NCI-H345 treated with DMSO at 0.1 percent for 48 hours (cell line): ENCODE data around the gene COX4I1.

Experiments
- DNase-seq: peaks from one replicate; lab custom pipeline; 2025; ENCODE audit not compliant: unreplicated experiment; lab: John Stamatoyannopoulos, UW

Gene COX4I1

GRCh38 chr16:85838381-85838780, 38.9 kb downstream of the COX4I1 start:
- no peak for DNase-seq

- no peak for DNase-seq
Measured at GRCh38 chr16:85838876-85839585, 39.5 kb downstream of the COX4I1 start.

GRCh38 chr16:85839681-85840240, 40.3 kb downstream of the COX4I1 start:
- no peak for DNase-seq

GRCh38 chr16:85840395-85840794, 40.9 kb downstream of the COX4I1 start:
- DNase-seq: no peak

GRCh38 chr16:85840801-85841200, 41.3 kb downstream of the COX4I1 start:
- DNase-seq: no peak

DNA sequence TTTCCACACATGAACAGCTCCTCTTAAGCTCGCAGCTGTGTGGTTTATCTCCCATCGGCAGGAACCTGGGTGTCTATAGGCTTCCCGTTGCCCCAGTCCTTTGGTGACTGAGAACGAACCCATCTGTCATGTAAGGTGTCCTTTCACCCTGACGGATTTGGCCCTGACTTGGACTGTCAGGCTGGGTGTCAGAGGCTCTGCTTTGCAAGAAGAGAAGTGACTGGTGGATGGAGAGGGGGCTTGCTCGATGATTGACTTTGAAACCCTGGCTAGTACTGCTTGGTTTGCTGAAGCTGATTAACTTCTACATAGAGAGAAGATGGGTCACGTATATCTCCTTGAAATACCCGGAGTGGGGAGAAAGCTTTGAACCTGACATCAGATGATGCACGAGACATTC, 42.9 kb downstream of the COX4I1 start:
- DNase-seq: no peak

DNA sequence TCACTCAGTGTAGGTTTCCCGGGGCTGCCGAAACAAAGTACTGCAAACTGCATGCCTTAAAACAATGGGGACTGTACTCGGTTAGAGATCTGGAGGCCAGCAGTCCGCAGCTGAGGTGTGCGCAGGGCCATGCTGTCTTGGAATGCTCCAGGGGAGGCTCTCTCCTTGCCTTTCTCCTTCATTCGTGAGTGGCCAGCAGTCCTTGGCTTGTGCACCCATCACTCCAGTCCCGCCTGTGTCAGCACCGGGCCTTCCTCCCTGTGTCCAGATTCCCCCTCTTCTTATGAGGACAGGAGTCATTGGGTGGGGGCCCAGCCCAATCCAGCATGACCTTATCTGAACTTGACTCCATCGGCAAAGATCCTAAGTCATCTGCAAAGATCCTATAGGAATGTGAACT, 43.4 kb downstream of the COX4I1 start:
- no peak for DNase-seq

GRCh38 chr16:85843471-85844168, 44.1 kb downstream of the COX4I1 start:
- no peak for DNase-seq

- no peak for DNase-seq
Measured at GRCh38 chr16:85844169-85844481, 44.6 kb downstream of the COX4I1 start.

GRCh38 chr16:85844786-85845185, 45.3 kb downstream of the COX4I1 start:
- DNase-seq: no peak

- DNase-seq: no peak
Measured at GRCh38 chr16:85845266-85845665, 45.8 kb downstream of the COX4I1 start.

- no peak for DNase-seq
Measured at GRCh38 chr16:85846461-85846860, 47.0 kb downstream of the COX4I1 start.

DNA sequence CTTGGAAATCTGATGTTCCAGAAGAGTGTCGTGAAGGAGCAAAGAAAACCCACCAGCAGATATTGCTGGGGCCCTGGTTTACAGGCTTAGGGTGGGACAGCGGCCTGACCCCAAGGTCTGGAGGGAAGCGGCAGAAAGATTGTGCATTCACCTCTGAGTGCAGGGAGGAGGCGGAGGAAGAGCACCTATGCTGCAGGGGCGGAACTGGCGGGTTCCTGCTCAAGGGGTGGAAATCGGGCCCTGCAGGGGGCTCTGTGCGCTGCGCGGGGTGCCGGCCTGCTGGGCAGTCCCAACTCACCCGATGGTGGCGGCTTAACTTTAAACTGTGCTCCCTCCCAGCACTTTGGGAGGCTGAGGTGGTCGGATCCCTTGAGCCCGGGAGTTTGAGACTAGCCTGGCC, 47.5 kb downstream of the COX4I1 start:
- DNase-seq: no peak

DNA sequence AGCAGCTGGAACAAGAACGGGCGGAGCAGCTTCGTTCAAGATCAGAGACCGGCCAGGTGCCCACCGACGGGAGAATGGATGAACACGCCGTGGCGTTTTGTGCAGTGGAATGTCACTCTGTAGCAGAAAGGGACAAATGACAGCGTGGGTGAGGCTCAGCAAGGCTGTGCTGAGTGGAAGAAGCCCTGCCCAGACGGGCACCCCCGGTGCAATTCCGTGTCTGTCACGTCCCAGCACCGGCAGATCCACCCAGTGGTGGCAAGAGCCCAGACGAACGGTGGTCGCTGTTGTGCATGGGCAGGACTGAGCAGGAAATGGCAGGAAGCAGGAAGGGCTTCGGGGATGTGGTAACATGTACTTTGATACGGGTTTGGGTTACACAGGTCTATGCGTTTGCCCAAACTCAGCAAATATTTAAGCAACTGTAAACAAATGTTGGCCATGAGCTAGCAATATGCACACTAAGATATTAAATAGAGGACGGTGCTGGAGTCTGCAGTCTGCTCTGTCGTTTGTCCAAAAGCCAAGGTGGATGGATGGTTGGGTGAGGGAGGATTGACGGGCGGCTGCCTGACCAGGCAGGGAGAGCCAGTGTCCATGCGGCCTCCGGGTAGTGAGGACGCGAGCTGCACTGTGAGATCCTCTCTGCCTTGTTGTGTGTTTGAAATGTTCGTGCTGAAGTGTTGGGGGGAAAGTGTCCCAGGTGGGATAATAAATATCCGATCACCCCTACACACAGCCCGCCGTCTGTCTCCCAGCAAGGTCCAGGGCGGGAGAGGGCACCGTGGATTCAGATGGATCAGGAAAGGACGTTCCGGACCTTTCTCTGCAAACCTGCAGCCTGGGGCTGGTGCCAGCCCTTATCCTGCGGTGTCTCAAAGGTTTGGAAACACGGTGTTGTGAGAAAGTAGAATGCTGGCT, 48.4 kb downstream of the COX4I1 start:
- no peak for DNase-seq

- DNase-seq: no peak
Measured at GRCh38 chr16:85848986-85849385, 49.5 kb downstream of the COX4I1 start.

DNA sequence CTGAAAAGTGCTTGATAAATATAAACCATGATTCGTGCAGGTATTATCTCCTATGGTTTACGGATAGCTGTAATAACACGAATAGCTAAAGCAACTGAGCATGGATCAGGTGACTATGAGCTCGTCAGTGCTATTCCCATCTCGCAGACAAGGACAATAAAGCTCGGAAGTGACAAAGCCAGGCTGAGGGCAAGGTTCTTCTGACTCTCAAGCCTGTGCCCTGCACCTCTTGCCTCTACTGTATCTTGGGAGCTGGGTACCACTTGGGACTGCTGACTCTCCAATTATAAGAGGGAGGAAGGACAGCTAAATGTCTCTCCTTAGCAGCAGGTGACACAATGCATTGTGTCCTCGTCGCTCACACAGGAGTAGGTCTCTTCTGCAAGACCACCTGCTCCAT, 49.9 kb downstream of the COX4I1 start:
- no peak for DNase-seq

- no peak for DNase-seq
Measured at GRCh38 chr16:85850344-85850880, 50.9 kb downstream of the COX4I1 start.

DNA sequence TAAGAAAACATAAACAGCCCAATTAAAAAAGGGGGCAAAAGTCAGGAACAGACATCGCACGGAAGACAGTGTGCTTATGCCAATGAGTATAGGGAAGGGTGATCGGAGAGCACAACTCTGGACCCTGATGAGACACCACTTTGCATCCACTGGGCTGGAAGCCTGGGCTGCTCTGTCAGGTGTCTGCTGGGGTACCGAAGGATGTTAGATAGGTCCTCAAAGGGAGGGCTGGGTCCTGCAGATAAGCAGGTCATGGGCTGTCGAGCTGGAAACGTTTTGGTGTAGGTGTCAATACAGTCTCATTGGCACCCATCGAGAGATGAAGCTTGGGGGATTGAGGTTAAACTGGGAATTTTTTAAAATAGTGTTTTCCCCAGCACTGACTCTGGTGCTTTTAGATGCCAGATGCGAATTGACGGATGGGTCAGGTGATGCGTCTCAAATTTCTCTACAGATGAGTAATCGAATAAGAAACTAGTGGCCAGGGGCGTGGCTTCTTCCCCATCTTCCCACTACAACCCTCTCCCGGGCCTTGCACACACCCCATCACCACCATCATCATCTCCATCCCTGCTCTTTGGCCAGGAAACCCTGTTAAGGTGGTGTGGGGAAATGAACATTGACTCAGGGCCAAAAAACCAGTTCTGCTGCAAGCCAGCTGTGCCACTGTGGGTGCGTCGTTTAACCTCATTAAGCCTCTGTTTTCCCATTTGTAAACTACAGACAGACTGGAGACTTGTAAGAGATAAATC, 51.7 kb downstream of the COX4I1 start:
- no peak for DNase-seq

- DNase-seq: no peak
Measured at GRCh38 chr16:85853547-85854545, 54.4 kb downstream of the COX4I1 start.
